HuH-7.5 (cell line): ENCODE measurements around the gene RNF149.
"Not testable (repeated sequence)": the region's sequence is repeated elsewhere in the genome, so short reads cannot be mapped to it uniquely, and the experiment has no call there.

ENCODE experiments used
- DNase-seq: peaks from one replicate; pipeline ENCODE4 v3.0.0; 2011; ENCODE audit warnings: low spot score

Gene RNF149

GRCh38 chr2:101331202-101331601 is 22.7 kb upstream of the RNF149 start:
- no peak for DNase-seq

- DNase-seq = peak; percentile 32
These were observed 21.9 kb upstream of the RNF149 start for GRCh38 chr2:101330253-101330933.

GRCh38 chr2:101329026-101329425 is 20.5 kb upstream of the RNF149 start:
- DNase-seq = no peak

GRCh38 chr2:101328474-101329007 is 20.0 kb upstream of the RNF149 start:
- DNase-seq = no peak

- DNase-seq = no peak
These were observed 19.4 kb upstream of the RNF149 start for GRCh38 chr2:101327863-101328394.

- no peak for DNase-seq
These were observed 16.9 kb upstream of the RNF149 start for GRCh38 chr2:101325425-101325824.

- DNase-seq = not testable (repeated sequence)
These were observed 8.1 kb upstream of the RNF149 start for GRCh38 chr2:101316568-101316967.

- DNase-seq = no peak
These were observed 3.2 kb upstream of the RNF149 start for GRCh38 chr2:101311696-101312017.

GRCh38 chr2:101310834-101311695 is 2.6 kb upstream of the RNF149 start:
- DNase-seq = no peak

GRCh38 chr2:101310090-101310833 is 1.8 kb upstream of the RNF149 start:
- no peak for DNase-seq

- DNase-seq = no peak
These were observed 510 bp downstream of the RNF149 start for GRCh38 chr2:101307950-101308431.

- no peak for DNase-seq
These were observed 998 bp downstream of the RNF149 start for GRCh38 chr2:101307503-101307902.

- no peak for DNase-seq
These were observed 2.1 kb downstream of the RNF149 start for GRCh38 chr2:101306410-101306809.

- DNase-seq = no peak
These were observed 2.9 kb downstream of the RNF149 start for GRCh38 chr2:101305492-101306078.

- no peak for DNase-seq
These were observed 3.5 kb downstream of the RNF149 start for GRCh38 chr2:101305035-101305434.

GRCh38 chr2:101303688-101304087 is 4.8 kb downstream of the RNF149 start:
- DNase-seq = no peak

GRCh38 chr2:101302016-101302415 is 6.5 kb downstream of the RNF149 start:
- no peak for DNase-seq

- no peak for DNase-seq
These were observed 7.7 kb downstream of the RNF149 start for GRCh38 chr2:101300836-101301235.

GRCh38 chr2:101300164-101300563 is 8.3 kb downstream of the RNF149 start:
- no peak for DNase-seq

- no peak for DNase-seq
These were observed 8.9 kb downstream of the RNF149 start for GRCh38 chr2:101299604-101300003.

GRCh38 chr2:101297383-101297782 is 11.1 kb downstream of the RNF149 start:
- no peak for DNase-seq

- DNase-seq = no peak
These were observed 12.1 kb downstream of the RNF149 start for GRCh38 chr2:101296371-101296770.
